NCI-H446 treated with DMSO at 0.1 percent for 48 hours (cell line): Measurements from ENCODE around the gene PDIK1L.

ENCODE experiments used
- DNase-seq: peaks from one replicate; lab custom pipeline; 2025; lab: John Stamatoyannopoulos, UW

The PDIK1L gene

GRCh38 chr1:26122988-26123973 is 11.7 kb downstream of the PDIK1L start:
- no peak for DNase-seq

- no peak for DNase-seq
These were observed 13.1 kb downstream of the PDIK1L start for GRCh38 chr1:26124418-26125331.

- no peak for DNase-seq
These were observed 13.8 kb downstream of the PDIK1L start for GRCh38 chr1:26125382-26125781.

GRCh38 chr1:26125946-26126320 is 14.3 kb downstream of the PDIK1L start:
- no peak for DNase-seq

- DNase-seq = no peak
These were observed 14.9 kb downstream of the PDIK1L start for GRCh38 chr1:26126321-26127084.

GRCh38 chr1:26127235-26128163 is 15.9 kb downstream of the PDIK1L start:
- no peak for DNase-seq

- no peak for DNase-seq
These were observed 18.2 kb downstream of the PDIK1L start for GRCh38 chr1:26129778-26130177.

- no peak for DNase-seq
These were observed 19.1 kb downstream of the PDIK1L start for GRCh38 chr1:26130695-26131094.

- no peak for DNase-seq
These were observed 20.7 kb downstream of the PDIK1L start for GRCh38 chr1:26132128-26132833.

GRCh38 chr1:26132834-26133167 is 21.2 kb downstream of the PDIK1L start:
- no peak for DNase-seq

GRCh38 chr1:26134466-26134865 is 22.8 kb downstream of the PDIK1L start:
- DNase-seq = no peak

GRCh38 chr1:26138974-26139558 is 27.4 kb downstream of the PDIK1L start:
- no peak for DNase-seq

- peak; percentile 15 for DNase-seq
These were observed 30.5 kb downstream of the PDIK1L start for GRCh38 chr1:26142159-26142558.

- peak; percentile 65 for DNase-seq
These were observed 33.7 kb downstream of the PDIK1L start for GRCh38 chr1:26145041-26145959.

GRCh38 chr1:26145960-26146294 is 34.3 kb downstream of the PDIK1L start:
- DNase-seq = no peak

- no peak for DNase-seq
These were observed 37.3 kb downstream of the PDIK1L start for GRCh38 chr1:26148887-26149286.

GRCh38 chr1:26153966-26154532 is 42.4 kb downstream of the PDIK1L start:
- no peak for DNase-seq

- DNase-seq = no peak
These were observed 43.1 kb downstream of the PDIK1L start for GRCh38 chr1:26154750-26155149.
